Endothelial cell (in vitro differentiated cells): ENCODE results near the gene ANGEL2. TPM values are rescaled to one million over a fixed set of nuclear protein-coding genes. Genes with fewer than 3 reads are reported as not detected.

Source experiments
- DNase-seq: peaks from one replicate; pipeline ENCODE4 v3.0.0; 2021; ENCODE audit warnings: low spot score
- H3K27ac Mint-ChIP-seq: one replicate; pipeline ENCODE4 v1.8.0; 2021; ENCODE audit warnings: mixed read lengths, inconsistent platforms; ENCODE audit not compliant: unreplicated experiment
- H3K27me3 Mint-ChIP-seq: one replicate; pipeline ENCODE4 v1.8.0; 2021; ENCODE audit warnings: mild to moderate bottlenecking, moderate library complexity, mixed read lengths, inconsistent platforms; ENCODE audit not compliant: unreplicated experiment
- H3K36me3 Mint-ChIP-seq: one replicate; pipeline ENCODE4 v1.8.0; 2021; ENCODE audit warnings: mild to moderate bottlenecking, low read depth, mixed read lengths, inconsistent platforms; ENCODE audit not compliant: unreplicated experiment
- H3K4me1 Mint-ChIP-seq: one replicate; pipeline ENCODE4 v1.8.0; 2021; ENCODE audit warnings: mild to moderate bottlenecking, mixed read lengths, inconsistent platforms; ENCODE audit not compliant: unreplicated experiment
- H3K4me3 Mint-ChIP-seq: one replicate; pipeline ENCODE4 v1.8.0; 2021; ENCODE audit warnings: mild to moderate bottlenecking, mixed read lengths, inconsistent platforms; ENCODE audit not compliant: unreplicated experiment
- H3K9me3 Mint-ChIP-seq: one replicate; pipeline ENCODE4 v1.8.0; 2021; ENCODE audit warnings: mixed read lengths, inconsistent platforms; ENCODE audit not compliant: unreplicated experiment
- total RNA-seq: library from RNA; stranded (reverse); fragmentation: NEBNext Ultra II Directional; extraction: Animal tissue kit (Norgen Biotek cat#: 25700); gene quantifications from one replicate; pipeline ENCODE4 v1.2.1, GENCODE V29; 2021; ENCODE audit not compliant: unreplicated experiment
- TF ChIP-seq, protein P1 (sequence below): fragments of 200-600 bp; sonication (generic); IDR thresholded peaks from one replicate; pipeline ENCODE4 v1.5.0; 2021; ENCODE audit warnings: antibody characterized with exemption; ENCODE audit not compliant: unreplicated experiment

ANGEL2 gene
- total RNA-seq, 1 donor from 2014 or later = 32.4 TPM

DNA sequence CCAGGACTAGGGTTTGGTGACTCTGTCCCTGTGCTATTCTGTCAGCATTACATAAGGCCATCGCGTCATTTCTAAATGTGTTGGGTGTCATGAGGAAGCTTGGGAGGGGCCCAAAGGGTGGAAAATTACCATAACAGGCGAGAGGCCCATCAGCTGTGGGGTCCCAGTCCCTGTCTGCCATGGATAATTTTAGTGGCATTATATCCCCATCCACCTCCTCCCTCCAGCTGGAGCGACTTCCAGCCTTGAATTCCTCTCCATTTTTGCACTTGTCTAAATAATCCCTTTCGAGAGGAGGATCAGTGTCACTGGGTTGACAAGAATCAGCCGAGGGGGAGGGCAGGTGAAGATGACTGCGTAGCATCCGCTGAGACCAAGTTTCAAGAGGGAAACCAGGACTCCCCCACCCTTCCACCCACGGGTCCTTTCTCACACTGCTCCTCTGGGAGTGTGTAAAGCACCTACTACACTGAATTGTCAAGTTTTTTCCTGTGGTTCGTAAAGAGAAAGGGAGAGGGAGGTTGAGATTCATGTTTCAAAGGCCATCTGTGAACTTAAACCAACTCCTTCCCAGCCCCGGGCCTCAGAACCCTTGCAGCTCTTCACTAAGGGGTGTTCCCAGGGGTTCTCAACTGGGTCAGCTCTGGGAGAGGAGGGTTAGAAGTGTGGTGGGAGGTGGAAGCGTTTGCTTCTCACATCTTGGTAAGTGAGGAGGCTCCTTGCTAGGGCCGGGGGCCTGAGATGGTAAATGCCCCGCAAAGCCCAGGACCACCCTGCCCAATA, 36.1 kb downstream of the ANGEL2 start:
- H3K36me3 Mint-ChIP-seq = peaks cover 3% of the 10 kb centered on the region
- DNase-seq = no peak
- H3K9me3 Mint-ChIP-seq = no peaks in the 10 kb centered on the region

DNA sequence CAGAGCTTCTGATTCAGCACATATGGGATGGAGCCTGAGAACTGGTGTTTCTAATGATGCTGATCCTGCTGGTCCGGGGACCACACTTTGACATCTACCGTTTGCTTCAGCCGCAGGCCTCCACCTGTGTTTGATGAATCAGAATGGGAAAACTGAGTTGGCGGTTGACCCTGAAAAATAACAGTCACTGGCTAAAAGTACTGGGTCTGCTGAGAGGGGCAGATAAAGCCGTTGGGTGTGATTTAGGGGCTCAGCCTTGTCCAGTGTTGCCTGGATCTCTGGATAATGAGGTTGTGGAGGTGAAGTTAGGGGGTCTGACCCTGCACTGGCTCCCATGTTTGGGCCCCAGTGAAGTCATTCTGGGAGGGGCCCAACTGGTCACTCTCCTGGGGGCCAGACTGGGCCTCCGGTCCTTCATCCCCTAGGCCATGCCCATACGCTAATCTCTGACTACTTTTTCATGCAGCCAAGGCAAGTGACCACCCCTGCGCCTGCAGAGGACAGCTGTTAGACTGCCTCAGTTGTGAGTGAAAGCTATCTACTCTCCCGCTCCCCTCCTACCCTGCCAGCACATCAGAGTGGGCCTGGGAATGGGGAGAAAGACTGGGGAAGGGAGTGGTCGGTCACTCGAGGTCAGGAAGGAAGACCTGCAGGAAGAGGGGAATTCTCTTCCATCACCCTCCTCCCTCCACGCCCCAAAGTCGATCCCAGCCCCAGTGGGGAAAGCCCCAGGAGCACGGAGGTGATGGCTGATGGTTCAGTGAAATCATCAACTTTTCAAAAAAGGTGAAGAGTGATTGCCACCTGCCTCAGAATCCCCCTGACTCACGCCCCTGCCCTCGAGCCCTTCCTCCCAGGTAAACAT, 37.7 kb downstream of the ANGEL2 start:
- TF ChIP-seq, protein P1, sequence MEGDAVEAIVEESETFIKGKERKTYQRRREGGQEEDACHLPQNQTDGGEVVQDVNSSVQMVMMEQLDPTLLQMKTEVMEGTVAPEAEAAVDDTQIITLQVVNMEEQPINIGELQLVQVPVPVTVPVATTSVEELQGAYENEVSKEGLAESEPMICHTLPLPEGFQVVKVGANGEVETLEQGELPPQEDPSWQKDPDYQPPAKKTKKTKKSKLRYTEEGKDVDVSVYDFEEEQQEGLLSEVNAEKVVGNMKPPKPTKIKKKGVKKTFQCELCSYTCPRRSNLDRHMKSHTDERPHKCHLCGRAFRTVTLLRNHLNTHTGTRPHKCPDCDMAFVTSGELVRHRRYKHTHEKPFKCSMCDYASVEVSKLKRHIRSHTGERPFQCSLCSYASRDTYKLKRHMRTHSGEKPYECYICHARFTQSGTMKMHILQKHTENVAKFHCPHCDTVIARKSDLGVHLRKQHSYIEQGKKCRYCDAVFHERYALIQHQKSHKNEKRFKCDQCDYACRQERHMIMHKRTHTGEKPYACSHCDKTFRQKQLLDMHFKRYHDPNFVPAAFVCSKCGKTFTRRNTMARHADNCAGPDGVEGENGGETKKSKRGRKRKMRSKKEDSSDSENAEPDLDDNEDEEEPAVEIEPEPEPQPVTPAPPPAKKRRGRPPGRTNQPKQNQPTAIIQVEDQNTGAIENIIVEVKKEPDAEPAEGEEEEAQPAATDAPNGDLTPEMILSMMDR = no peak
- no peak for DNase-seq
- Mint-ChIP-seq H3K36me3 (peaks cover 3% of the 10 kb centered on the region), H3K9me3 (no peaks in the 10 kb centered on the region), H3K27ac (no peak overlapping the region), H3K27me3 (peaks cover 8% of the 10 kb centered on the region), H3K4me3 (no peak overlapping the region), H3K4me1 (peaks cover 4% of the 10 kb centered on the region)

More for the DNA sequence above, 36.1 kb downstream of the ANGEL2 start:
- TF ChIP-seq, protein P1 = no peak
- Mint-ChIP-seq H3K27me3 (peaks cover 12% of the 10 kb centered on the region), H3K27ac (no peak overlapping the region), H3K4me3 (no peak overlapping the region), H3K4me1 (peaks cover 4% of the 10 kb centered on the region)

- Mint-ChIP-seq H3K36me3 (peaks cover 3% of the 10 kb centered on the region), H3K9me3 (no peaks in the 10 kb centered on the region), H3K4me1 (peaks cover 4% of the 10 kb centered on the region), H3K27me3 (peaks cover 8% of the 10 kb centered on the region), H3K4me3 (no peak overlapping the region), H3K27ac (no peak overlapping the region)
- DNase-seq = no peak
- TF ChIP-seq, protein P1 = no peak
These were observed 39.1 kb downstream of the ANGEL2 start for GRCh38 chr1:212976586-212976985.

DNA sequence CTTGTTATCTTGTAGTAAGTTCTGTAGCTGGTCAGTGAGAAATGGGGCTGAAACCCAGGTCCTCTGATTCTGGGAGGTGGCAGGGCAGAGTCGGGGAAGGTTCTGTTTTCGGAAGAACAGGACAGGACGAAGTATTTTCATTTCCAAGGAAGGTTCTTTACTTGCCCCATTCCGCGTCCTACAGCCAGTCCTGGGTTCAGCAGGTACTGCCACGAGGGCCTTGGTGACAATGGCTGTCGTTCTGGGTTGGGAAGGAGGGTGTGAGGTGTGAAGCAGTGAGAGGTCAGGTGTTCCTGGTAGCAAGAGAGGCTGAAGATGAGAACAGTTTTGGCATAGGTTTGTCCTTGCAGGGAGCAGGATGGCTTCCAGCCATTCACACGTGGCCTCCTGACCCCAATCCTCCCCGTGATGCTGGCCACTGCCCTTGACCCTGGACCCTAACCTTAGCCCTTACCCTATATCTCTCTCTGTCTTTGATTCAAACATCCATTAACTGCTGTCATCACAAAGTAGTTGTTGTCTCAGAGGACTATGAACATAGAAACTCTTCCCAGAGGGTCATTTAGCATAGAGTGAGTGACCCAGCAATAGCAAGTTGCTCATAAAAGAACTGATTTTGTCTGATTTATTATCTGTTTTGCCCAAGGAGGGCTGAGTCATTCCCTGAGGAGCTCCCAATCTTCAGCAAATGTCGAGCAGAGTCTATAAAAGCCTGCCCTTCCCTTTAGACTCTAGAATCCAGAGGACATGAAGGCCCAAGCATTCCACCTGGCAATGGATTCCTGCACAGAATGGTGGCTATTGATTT, 40.4 kb downstream of the ANGEL2 start:
- peaks cover 1% of the 10 kb centered on the region for H3K4me1 Mint-ChIP-seq
- peaks cover 3% of the 10 kb centered on the region for H3K36me3 Mint-ChIP-seq
- TF ChIP-seq, protein P1 = no peak
- no peaks in the 10 kb centered on the region for H3K9me3 Mint-ChIP-seq
- DNase-seq = no peak
- H3K4me3 Mint-ChIP-seq = no peak overlapping the region
- H3K27ac Mint-ChIP-seq = no peak overlapping the region
- H3K27me3 Mint-ChIP-seq = peaks cover 7% of the 10 kb centered on the region
